SH-SY5Y (cell line): ENCODE data around the gene ELMO1.

ENCODE experiments used
- GATA2 ChIP-seq: IDR thresholded peaks from 2 replicates; pipeline ENCODE4 v1.6.1; 2011; ENCODE audit warnings: mild to moderate bottlenecking, low read depth, low read length
- GATA3 ChIP-seq: IDR thresholded peaks from 2 replicates; pipeline ENCODE4 v1.6.1; 2011; ENCODE audit warnings: low read depth, mild to moderate bottlenecking, low read length, moderate library complexity

DNA sequence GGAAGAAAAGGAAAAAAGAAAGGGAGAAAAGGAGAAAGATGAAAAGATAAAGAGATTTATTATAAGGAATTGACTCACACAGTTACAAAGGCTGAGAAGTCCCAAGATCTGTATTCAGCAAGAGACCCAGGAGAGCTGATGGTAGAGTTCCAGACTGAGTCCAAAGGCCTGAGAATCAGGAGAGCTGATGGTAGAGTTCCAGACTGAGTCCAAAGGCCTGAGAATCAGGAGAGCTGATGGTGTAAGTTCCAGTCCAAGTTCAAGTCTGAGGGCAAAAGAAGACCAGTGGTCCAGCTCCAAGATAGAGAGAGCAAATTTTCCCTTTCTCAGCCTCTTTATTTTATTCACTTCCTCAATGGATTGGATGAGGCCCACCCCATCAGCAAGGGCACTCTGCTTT, 627.0 kb downstream of the ELMO1 start:
- TF ChIP-seq GATA2: no peak
- TF ChIP-seq GATA3: no peak
